ENCODE data around the gene BMERB1. TPM values are rescaled to one million over a fixed set of nuclear protein-coding genes. Genes with fewer than 3 reads are reported as not detected.
"Not testable (repeated sequence)": the region's sequence is repeated elsewhere in the genome, so short reads cannot be mapped to it uniquely, and the experiment has no call there.

The BMERB1 gene
- total RNA-seq, 1 donor: 57.2 TPM

DNA sequence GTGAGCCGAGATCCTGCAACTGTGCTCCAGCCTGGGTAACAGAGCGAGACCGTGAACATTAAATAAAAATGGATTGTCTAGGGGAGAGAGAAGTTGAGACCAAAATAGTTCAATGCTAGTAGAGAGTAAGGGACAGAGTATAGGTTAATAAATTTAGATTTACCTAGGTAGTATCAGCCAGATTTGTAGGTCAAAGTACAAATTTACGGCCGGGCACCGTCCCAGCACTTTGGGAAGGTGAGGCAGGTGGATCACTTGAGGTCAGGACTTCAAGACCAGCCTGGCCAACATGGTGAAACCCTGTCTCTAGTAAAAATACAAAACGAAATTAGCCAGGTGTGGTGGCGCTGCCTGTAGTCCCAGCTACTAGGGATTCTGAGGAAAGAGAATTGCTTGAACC lies 12.2 kb upstream of the BMERB1 start:
- Histone ChIP-seq H3K9me3 (ENCODE audit: low read depth, low read length) (no peaks in the 10 kb centered on the region), H3K27ac (ENCODE audit: low read depth, low read length) (no peak overlapping the region), H3K4me3 (ENCODE audit: insufficient read depth, low read length) (no peak overlapping the region), H3K36me3 (ENCODE audit: insufficient read depth, low read length) (no peaks in the 10 kb centered on the region), H3K4me1 (ENCODE audit: insufficient read depth, low read length) (no peaks in the 10 kb centered on the region), H3K27me3 (ENCODE audit: insufficient read depth, low read length) (peaks cover 16% of the 10 kb centered on the region), H2AFZ (ENCODE audit: low read length) (no peak overlapping the region), H3K79me2 (ENCODE audit: insufficient read depth, low read length) (no peaks in the 10 kb centered on the region), H3K4me2 (ENCODE audit: insufficient read depth, low read length) (no peak overlapping the region), H4K20me1 (ENCODE audit: insufficient read depth, low read length) (no peaks in the 10 kb centered on the region)
- TF ChIP-seq, protein P1, sequence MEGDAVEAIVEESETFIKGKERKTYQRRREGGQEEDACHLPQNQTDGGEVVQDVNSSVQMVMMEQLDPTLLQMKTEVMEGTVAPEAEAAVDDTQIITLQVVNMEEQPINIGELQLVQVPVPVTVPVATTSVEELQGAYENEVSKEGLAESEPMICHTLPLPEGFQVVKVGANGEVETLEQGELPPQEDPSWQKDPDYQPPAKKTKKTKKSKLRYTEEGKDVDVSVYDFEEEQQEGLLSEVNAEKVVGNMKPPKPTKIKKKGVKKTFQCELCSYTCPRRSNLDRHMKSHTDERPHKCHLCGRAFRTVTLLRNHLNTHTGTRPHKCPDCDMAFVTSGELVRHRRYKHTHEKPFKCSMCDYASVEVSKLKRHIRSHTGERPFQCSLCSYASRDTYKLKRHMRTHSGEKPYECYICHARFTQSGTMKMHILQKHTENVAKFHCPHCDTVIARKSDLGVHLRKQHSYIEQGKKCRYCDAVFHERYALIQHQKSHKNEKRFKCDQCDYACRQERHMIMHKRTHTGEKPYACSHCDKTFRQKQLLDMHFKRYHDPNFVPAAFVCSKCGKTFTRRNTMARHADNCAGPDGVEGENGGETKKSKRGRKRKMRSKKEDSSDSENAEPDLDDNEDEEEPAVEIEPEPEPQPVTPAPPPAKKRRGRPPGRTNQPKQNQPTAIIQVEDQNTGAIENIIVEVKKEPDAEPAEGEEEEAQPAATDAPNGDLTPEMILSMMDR (IDR thresholded peaks at IDR 0.05; ENCODE audit: extremely low read depth, low read depth, low read length): no peak
- no peak for DNase-seq (ENCODE audit: insufficient read length, low spot score, missing footprints)

DNA sequence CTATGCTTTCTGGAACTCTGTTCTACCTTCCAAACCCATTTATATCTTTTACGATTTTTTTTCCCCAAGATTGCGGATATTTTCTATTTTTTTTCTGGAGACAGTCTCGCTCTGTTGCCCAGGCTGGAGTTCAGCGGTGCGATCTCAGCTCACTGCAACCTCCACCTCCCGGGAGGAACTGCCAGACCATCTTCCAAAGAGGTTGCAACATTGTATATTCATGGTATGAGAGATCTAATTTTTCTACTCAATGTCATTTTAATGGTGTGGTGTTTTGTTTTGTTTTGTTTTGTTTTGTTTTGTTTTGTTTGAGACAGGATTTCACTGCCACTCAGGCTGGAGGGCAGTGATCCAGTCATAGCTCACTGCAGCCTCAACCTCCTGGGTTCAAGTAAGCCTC lies 8.5 kb upstream of the BMERB1 start:
- TF ChIP-seq, protein P1 (IDR thresholded peaks at IDR 0.05; ENCODE audit: extremely low read depth, low read depth, low read length): no peak
- no peak for DNase-seq (ENCODE audit: insufficient read length, low spot score, missing footprints)

GRCh38 chr16:15426796-15427195 lies 7.6 kb upstream of the BMERB1 start:
- TF ChIP-seq, protein P1 (IDR thresholded peaks at IDR 0.05; ENCODE audit: extremely low read depth, low read depth, low read length): no peak
- no peak overlapping the region for H3K27ac ChIP-seq (ENCODE audit: low read depth, low read length)

More for the DNA sequence above, 8.5 kb upstream of the BMERB1 start:
- Histone ChIP-seq H3K9me3 (ENCODE audit: low read depth, low read length) (no peaks in the 10 kb centered on the region), H3K36me3 (ENCODE audit: insufficient read depth, low read length) (no peaks in the 10 kb centered on the region), H3K4me2 (ENCODE audit: insufficient read depth, low read length) (no peak overlapping the region), H3K27me3 (ENCODE audit: insufficient read depth, low read length) (peaks cover 16% of the 10 kb centered on the region), H2AFZ (ENCODE audit: low read length) (no peak overlapping the region), H3K79me2 (ENCODE audit: insufficient read depth, low read length) (no peaks in the 10 kb centered on the region), H3K4me1 (ENCODE audit: insufficient read depth, low read length) (no peaks in the 10 kb centered on the region), H3K27ac (ENCODE audit: low read depth, low read length) (no peak overlapping the region), H3K4me3 (ENCODE audit: insufficient read depth, low read length) (no peak overlapping the region), H4K20me1 (ENCODE audit: insufficient read depth, low read length) (no peaks in the 10 kb centered on the region)

DNA sequence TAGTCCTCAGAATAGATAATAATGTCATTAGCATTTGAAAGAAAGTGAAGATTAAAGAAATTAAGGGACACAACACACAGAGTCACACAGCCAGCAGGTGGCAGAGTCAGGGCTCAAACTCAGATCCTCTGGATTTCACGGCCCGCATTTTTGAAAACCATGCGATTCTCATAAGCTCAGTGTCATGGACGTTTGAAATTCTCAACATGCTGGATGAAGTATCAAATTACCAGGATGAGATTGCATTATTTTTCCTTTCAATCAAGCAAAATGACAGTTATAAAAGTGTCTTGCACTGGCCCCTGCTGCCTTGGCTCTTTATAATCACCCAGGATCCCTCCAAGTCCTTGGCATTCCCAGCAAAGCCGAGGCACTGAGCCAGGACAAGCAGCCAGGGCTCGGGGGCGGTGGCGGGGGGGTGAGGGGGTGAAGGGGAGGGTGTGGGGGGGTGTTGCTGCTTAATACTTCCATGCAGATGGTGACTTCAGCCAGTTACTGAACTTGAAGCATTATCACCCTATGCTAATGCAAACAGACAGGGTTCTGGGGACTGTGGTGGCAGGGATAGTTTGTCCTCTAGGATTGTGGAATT lies 6.6 kb upstream of the BMERB1 start:
- TF ChIP-seq, protein P1 (IDR thresholded peaks at IDR 0.05; ENCODE audit: extremely low read depth, low read depth, low read length): peak; percentile 75
- Histone ChIP-seq H3K27ac (ENCODE audit: low read depth, low read length) (no peak overlapping the region), H2AFZ (ENCODE audit: low read length) (peak overlapping the region; percentile 43), H3K27me3 (ENCODE audit: insufficient read depth, low read length) (peaks cover 14% of the 10 kb centered on the region), H3K79me2 (ENCODE audit: insufficient read depth, low read length) (no peaks in the 10 kb centered on the region), H4K20me1 (ENCODE audit: insufficient read depth, low read length) (no peaks in the 10 kb centered on the region), H3K4me3 (ENCODE audit: insufficient read depth, low read length) (peak overlapping the region; percentile 18), H3K36me3 (ENCODE audit: insufficient read depth, low read length) (no peaks in the 10 kb centered on the region), H3K4me1 (ENCODE audit: insufficient read depth, low read length) (no peaks in the 10 kb centered on the region), H3K9me3 (ENCODE audit: low read depth, low read length) (no peaks in the 10 kb centered on the region), H3K4me2 (ENCODE audit: insufficient read depth, low read length) (peak overlapping the region; percentile 64)
- peak; percentile 94 for DNase-seq (ENCODE audit: insufficient read length, low spot score, missing footprints)

More at GRCh38 chr16:15426796-15427195, 7.6 kb upstream of the BMERB1 start:
- no peaks in the 10 kb centered on the region for H3K4me1 ChIP-seq (ENCODE audit: insufficient read depth, low read length)
- peaks cover 16% of the 10 kb centered on the region for H3K27me3 ChIP-seq (ENCODE audit: insufficient read depth, low read length)
- H2AFZ ChIP-seq (ENCODE audit: low read length): no peak overlapping the region
- H4K20me1 ChIP-seq (ENCODE audit: insufficient read depth, low read length): no peaks in the 10 kb centered on the region
- H3K36me3 ChIP-seq (ENCODE audit: insufficient read depth, low read length): no peaks in the 10 kb centered on the region
- DNase-seq (ENCODE audit: insufficient read length, low spot score, missing footprints): no peak
- no peak overlapping the region for H3K4me3 ChIP-seq (ENCODE audit: insufficient read depth, low read length)
- no peaks in the 10 kb centered on the region for H3K9me3 ChIP-seq (ENCODE audit: low read depth, low read length)
- no peak overlapping the region for H3K4me2 ChIP-seq (ENCODE audit: insufficient read depth, low read length)
- H3K79me2 ChIP-seq (ENCODE audit: insufficient read depth, low read length): no peaks in the 10 kb centered on the region

- H2AFZ ChIP-seq (ENCODE audit: low read length); H3K4me1 ChIP-seq (ENCODE audit: insufficient read depth, low read length); H4K20me1 ChIP-seq (ENCODE audit: insufficient read depth, low read length); DNase-seq (ENCODE audit: insufficient read length, low spot score, missing footprints); H3K9me3 ChIP-seq (ENCODE audit: low read depth, low read length); H3K4me2 ChIP-seq (ENCODE audit: insufficient read depth, low read length); H3K27me3 ChIP-seq (ENCODE audit: insufficient read depth, low read length); H3K36me3 ChIP-seq (ENCODE audit: insufficient read depth, low read length); H3K27ac ChIP-seq (ENCODE audit: low read depth, low read length); H3K4me3 ChIP-seq (ENCODE audit: insufficient read depth, low read length): not testable (repeated sequence)
- H3K79me2 ChIP-seq (ENCODE audit: insufficient read depth, low read length): peaks cover 19% of the 10 kb centered on the region
Measured at GRCh38 chr16:15430884-15431283, 3.5 kb upstream of the BMERB1 start.

All from osteoblast (primary cell).